GM21423 (cell line): ENCODE results near the gene CTSV.
A peak's percentile ranks its signal among the peaks of the same experiment; 100 is the strongest.
"Not testable (repeated sequence)": the region's sequence is repeated elsewhere in the genome, so short reads cannot be mapped to it uniquely, and the experiment has no call there.

Experiments used
- ATAC-seq: cut with Tn5 transposase; IDR thresholded peaks from one replicate; pipeline ENCODE4 v1.9.1; 2021; ENCODE audit warnings: mild to moderate bottlenecking, moderate library complexity; ENCODE audit not compliant: unreplicated experiment

The CTSV gene

DNA sequence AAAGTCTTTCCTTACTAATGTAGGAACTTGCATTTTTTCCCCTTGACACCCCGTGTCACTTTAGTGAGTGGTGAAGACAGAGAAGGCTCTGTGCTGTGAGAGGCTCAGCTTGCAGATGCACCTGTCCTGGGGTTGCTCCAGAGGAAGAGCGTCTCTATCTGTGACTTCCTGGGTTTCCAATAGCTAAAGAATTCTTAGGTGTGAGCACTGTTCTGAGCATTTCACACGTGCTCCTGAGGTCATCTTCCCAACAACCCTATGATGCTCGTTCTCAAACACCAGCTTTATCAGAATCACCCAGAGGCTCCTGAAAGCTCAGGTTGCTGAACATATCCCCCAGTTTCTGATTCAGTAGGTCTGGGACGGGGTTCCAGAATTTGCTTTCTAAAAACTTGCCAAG is 6.4 kb upstream of the CTSV start:
- no peak for ATAC-seq

DNA sequence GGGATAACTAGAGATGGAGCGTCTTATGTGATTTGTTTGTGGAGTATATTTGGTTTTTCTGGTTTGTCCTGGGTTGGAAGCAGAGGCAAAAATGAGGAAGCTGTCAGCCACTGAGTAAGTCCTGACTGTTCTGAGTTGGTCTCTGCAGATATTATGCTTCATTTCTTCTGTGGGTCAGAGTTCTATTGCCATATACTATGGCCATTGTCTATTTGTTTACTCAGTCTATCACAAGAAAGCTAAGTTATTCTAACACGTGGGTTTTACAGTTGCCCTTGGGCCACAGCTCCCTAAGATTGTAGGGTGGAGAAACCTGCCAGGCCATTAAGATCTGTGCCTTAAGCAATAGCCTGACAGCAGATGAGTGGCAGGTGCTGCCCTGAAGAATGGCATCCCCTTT is 3.0 kb upstream of the CTSV start:
- no peak for ATAC-seq

DNA sequence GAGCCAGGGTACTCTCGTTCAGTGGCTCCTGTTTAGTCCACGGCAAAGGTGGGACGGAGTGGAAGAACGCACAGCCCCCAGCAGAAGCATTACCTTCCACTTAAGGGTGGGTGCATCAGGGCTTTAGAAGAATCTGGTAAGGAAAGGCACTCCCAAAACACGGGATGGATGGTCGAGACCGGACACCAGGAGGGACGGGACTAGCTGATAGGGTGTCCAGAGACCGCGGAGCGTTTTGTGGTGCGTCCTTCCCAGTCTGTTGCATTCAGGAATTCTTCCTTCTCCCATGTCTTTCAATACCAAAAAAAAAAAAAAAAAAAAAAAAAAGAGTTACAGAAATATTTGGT is 545 bp upstream of the CTSV start:
- ATAC-seq: no peak

DNA sequence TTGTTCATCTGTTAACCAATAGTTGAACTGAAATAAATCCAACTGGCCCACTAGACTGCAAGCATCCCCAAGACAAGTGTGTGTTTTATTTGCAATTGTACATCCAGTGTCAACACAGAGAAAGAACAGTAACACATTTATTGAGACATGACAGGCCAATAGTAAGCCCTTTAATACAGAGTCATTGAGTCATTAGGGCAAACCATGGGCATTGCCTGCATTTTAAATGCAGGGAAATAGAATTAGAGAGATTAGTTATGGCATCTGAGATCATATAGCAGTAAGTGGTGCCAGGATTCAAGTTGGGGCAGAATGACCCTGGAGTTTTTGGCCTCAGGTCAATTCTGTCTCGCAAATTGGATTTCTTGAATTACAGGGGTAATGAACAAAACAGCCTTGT is 15.4 kb downstream of the CTSV start:
- not testable (repeated sequence) for ATAC-seq

DNA sequence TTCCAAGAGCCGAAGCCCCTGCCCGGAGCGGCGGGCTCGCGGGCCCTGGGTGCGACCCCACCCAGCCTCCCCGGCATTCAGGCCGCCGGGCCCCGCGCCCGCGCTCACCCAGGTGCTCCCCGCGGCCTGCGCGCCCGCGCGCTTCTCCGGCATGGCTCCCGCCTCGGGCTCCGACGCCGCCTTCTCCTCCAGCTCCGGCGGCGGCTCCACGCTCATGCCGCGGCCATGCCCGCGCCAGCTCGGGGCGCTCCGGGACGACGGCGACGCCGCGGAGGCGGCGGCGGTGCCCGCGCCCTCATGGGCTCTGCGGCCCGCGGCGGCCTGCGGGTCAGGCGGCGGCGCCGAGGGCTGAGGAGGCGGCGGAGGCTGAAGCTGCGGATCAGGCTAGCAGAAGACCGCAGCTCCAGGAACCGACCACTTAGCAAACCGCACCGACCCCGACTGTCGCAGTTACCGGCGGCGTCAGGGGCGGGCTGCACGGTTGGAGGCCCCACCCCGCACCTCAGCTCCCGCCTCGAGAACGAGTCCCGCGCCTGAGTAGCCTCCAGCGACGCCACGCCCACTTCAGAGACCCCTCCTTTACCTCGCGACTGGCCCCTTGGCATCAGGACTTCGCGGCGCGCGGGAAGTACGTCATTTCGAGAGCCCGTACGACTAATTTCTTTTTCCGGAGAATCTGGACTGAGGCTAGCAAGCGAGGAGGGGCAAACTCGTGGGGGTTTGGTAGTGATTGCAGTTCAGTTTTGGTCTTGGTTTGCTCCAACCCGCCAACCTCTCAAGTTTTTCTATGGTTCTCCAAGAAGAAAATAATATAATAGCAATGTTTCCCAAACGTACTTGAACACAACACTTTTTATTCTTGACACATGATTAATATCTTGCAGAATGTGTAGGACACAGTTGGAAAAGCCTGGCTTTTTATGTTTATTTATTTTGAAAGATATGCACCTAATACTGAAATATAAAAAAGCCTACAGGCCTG is 25.5 kb downstream of the CTSV start:
- peak; percentile 83 for ATAC-seq

DNA sequence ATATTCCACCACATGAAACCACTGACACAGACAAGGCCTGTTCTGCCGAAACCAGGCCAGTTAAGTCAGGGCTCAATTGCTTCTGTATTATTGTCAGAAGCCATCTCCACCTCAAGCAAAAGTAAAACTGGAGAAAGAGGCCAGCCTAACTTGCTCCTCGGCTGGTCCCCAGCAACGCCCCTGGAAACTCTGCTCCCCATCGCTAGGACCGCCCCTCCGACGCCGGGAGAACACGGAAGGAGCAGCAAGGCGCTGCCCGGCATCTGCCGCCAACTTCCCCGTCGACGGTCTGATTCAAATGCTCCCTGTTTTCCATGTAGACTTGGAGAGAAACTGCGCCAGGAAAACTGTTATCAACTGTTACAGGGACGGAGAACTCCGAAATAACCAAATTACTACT is 26.3 kb downstream of the CTSV start:
- ATAC-seq: peak; percentile 67

DNA sequence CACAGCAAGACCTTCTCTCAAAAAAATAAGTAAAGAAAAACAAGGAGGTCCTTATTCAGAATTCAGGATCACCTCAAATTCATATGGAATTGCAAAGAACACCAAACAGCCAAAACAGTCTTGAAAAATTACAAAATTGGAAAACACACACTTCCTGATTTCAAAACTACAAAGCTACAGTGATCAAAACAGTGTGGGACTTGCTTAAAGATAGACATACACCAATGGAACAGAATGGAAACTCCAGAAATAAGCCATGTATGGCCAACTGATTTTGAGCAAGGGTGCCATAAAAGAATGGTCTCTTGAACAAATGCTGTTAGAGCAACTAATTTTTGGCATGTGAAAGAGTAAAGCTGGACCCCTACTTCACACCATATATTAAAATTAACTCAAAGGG is 36.7 kb downstream of the CTSV start:
- not testable (repeated sequence) for ATAC-seq

DNA sequence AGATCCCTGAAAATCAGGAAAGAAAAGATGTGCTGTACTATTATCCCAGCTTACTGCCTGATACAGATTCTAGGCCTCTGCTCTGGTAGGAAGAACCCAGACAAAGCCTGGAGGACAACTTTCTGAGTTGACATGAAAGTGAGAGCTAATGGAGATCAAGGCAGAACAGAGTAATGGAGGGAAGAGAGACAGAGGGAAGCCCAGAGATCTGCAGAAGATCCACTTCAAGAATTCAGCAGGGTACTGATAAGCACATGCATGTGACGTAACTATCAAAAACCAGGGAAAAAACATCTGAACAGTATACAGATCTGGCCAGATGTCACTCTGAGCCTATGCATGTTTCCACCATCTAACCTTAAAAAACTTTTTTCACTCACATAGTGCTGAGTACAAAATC is 37.6 kb downstream of the CTSV start:
- ATAC-seq: not testable (repeated sequence)

DNA sequence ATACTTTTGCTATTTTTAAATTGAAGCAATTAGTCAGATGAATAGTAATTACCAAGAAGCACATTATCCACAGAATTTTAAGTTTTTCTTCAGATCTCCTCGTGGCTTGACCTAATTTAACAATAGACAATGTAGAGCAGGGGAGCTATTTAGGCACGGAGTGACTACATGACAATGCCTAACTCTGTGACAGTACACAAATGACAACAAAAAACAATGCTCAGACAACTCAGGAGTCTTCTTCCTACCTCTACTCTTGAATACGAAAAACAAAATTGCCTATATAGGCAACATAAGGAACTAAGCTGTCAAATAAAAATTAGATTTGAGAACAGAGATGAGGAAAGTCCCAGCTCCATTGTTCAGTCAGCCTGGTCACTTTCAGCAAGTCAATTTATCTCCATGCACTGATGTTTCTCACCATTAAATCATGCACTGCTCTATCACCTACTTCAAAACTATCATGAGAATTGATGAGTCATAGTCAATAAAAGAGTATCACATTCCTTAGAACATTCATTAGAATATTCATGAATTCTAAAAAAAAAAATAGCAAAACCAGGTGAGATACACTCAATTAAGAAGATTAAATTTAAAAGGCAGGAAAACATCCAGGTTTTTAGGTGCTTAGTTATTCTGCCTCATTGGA is 38.7 kb downstream of the CTSV start:
- not testable (repeated sequence) for ATAC-seq

DNA sequence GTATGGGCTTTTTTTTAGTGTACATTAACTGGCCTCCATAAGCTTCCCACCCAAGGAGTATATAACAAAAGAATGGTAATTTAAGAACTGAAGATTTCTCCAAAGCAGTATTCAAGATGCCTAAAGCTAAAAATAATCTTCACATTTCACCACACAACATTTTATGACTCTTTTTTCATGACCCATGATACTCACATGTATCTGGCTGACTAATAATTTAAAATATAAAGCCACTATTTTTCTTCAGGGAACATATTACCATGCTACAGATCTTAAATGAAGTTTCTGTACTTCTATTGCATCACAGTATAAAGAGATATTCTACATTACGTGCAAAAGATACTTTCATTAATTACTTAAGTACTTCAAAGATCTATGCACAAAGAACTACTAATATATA is 39.2 kb downstream of the CTSV start:
- not testable (repeated sequence) for ATAC-seq

DNA sequence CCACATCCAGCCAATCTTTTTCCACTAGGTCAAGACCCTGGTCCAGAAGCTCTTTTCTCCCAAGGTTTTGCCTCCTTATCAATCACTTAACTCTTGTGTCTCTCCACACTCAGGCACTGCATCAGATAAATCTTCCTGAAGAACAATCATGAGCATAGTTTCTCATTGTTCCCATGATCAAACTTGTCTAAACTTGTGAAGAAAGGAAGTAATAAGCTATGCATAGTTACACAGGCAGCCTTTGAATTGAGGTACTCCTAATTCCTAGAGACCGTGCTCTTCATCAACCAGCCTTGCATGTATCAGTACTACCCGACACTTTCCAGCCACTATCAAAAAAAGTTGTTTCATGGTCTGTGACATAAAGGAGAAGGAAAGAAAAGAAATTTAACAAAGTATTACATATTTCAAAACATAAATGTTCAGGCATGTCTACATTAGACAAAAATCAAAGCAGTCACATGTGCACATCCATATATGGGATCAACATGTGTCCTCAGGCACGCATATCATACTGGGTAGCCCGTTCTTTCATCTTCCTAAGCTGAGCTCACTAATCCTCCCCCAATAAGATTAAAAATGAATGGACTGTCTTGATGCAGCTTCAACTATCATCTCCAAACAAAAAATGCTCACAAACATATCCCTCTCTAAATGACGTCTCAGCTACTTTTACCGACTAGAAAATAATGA is 41.8 kb downstream of the CTSV start:
- ATAC-seq: not testable (repeated sequence)

DNA sequence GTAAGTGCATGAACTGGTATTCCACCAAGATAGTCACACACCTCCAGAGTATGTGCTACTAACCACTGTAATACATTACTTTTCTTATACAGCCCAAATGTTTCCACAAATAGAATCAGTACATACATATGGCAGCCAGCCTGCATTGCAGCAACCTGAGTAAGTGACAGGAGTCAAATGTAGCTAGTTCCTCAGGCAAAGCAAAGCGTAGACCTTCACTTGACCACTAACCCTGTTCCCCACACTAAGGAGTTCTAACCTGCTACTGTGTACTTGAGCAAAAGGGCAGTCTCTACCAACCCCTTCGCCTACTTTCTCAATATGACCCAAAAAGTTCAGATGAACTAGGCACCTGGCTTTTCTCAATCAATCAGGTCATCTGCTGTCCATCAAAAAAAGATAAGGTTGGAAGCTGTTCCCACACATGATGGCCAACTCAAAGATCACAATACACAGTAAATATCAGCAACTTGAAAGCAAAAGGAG is 44.4 kb downstream of the CTSV start:
- not testable (repeated sequence) for ATAC-seq

DNA sequence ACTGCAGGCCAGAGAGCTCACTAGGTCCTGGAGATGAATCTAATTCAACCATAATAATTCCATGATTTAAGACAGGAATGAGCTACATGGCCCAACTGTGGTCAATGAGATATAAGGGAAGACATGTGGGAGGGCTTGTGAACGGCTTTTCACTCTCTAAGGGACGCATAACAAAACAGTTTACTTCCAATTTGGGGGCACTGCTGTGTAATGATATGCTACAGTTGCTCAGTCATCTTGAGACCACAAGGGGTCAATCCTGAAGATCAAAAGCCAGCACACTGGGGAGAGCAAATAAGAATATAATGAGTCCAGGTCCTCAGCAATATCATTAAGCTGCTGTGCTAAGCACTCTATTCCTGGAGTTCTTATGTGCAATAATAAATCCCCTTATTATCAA is 46.6 kb downstream of the CTSV start:
- not testable (repeated sequence) for ATAC-seq

DNA sequence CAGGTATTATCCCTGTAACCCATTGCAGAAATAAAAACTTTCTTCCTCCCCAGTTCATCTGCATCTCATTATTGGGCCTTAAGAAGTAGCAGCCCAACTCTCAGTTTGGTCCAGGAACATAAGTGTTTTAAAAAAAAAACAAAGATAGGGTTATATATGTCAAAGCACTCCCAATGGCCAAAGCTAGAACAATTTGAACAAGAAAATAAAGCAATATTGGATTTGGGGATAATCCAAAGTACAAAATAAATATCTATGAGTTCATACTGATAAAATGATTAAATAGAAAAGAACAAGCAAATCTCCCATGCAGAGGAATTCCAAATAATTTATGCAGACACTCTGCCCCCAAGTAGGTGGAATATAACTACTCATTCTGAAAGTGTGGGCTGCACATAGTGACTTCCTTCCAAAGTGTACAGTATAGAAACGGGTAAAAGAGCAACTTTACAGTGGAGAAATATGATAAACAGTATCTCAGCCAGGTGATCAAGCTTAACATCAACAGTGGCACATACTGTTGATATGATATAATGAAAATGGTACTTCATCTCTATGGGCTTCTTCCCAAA is 49.1 kb downstream of the CTSV start:
- not testable (repeated sequence) for ATAC-seq

DNA sequence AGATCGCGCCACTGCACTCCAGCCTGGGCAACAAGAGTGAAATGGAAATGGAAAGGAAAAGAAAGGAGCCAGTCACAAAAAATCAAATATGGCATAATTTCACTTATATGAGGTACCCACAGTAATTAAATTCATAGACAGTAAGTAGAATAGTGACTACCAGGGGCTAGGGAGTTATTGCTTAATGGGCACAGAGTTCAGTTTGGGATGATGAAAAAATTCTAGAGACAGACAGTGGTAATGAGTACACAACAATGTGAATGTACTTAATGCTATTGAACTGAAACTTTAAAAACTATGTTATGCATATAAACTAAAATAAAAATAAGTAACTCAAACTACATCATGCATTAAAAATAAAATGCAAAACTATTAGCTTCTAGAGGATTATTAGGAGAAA is 54.1 kb downstream of the CTSV start:
- not testable (repeated sequence) for ATAC-seq

DNA sequence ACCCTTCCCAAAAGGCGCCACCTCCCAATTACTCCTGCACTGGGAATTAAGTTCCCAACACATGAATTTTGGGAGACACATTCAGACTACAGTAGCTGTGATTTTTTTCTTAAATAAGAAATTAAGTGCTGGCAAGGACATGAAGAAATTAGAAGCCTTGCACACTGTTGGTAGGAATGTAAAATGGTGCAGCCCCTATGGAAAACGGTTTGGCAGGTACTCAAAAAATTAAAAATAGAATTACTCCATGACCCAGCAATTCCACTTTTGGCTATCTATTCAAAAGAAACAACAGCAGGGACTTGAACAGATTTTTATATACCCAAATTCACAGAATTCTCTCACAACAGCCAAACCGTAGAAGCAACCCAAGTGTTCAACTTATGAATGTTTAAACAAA is 54.8 kb downstream of the CTSV start:
- ATAC-seq: not testable (repeated sequence)

DNA sequence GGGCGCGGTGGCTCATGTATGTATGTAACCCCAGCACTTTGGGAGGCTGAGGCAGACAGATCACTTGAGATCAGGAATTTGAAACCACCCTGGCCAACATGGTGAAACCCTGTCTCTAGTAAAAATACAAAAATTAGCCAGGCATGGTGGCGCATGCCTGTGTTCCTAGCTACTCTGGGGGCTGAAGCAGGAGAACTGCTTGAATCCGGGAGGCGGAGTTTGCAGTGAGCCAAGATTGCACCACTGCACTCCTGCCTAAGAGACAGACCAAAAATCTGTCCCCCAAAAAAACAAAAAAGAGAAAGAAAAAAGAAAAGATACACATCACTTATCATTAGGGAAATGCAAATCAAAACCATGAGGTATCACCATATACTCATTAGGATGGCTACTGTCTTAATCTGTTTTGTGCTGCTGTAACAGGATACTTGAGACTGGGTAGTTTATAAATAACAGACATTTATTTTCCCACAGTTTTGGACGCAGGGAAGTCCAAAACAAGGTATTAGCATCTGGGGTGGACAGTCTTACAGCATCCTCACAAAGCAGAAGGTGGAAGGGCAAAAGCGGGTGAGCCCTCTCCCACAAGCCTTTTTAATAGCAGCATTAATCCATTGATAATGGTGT is 55.3 kb downstream of the CTSV start:
- not testable (repeated sequence) for ATAC-seq
